ENCODE measurements around the gene BMF. TPM values are rescaled to one million over a fixed set of nuclear protein-coding genes. Genes with fewer than 3 reads are reported as not detected.
A peak's percentile ranks its signal among the peaks of the same experiment; 100 is the strongest.

Gene BMF
- total RNA-seq, 1 experiment from 2014 or later: 12.1 TPM

DNA sequence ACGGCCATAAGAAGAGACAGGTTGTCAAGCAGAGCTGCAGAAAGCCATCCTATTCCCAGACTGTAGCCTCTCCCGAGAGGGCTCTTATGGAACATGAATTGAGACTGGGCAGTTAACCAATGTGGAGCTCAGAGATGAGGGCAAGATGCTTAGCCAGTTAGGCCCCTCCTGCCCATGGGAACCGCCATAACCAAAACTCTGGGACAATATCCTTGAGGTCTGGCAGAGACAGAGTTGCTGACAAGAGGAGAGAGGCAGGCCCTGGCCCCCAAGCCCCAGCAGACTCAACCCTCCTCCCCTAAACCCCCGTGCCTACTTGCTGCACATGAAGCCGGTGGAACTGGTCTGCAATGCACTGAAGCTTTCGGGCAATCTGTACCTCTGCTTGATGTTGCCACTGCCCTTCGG is 4.8 kb downstream of the BMF start:
- no peak for DNase-seq (ENCODE audit: low read depth)

DNA sequence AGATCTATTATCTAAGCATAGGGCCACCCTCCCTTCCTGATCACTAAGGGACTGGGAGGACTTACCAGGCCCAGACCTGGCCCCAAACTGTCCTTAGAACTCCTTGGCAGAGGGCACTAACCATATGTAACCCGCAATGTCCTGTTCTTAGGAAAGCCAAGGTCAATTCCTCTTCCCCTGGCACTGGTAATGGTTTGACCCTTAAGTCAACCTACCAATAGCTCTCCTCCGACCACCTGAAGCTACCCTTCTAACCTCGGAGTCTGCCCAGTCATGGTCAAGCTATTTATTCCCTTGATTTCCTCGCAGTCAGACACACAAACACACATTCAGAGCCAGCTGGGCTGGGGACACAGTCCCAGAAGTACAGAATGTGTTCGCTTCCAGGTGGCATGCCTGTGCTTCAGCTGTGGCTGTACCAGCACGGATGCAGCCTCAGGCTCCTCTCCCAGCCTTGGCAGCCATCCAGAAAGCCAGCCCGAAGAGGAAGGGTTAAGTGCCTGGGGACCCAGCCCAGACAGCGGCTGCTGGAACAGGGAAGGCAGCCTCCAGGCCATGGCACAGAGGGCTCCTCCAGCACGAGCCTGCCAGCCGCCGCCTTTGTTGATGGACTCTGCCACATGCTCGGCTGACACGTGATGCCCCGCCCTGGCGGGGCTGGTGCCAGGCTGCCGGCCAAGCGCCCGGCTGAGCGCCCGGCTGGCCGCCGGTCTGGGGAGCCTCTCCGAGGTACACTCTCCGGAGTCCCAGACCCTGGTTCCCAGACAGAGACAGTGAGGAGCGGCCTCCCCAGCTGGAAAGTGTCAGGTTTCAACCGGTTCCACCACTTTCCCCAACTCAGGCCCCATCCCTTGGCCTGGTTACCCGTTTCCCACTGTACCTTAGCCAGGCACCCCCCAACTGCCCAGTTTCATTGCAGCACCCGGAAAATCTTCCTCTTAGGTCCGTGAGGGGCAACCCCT is 5.5 kb downstream of the BMF start:
- DNase-seq (ENCODE audit: low read depth): peak; percentile 89

- DNase-seq (ENCODE audit: low read depth): no peak
These were observed 7.5 kb downstream of the BMF start for GRCh38 chr15:40100947-40101905.

GRCh38 chr15:40100123-40100946 is 8.3 kb downstream of the BMF start:
- peak; percentile 63 for DNase-seq (ENCODE audit: low read depth)

DNA sequence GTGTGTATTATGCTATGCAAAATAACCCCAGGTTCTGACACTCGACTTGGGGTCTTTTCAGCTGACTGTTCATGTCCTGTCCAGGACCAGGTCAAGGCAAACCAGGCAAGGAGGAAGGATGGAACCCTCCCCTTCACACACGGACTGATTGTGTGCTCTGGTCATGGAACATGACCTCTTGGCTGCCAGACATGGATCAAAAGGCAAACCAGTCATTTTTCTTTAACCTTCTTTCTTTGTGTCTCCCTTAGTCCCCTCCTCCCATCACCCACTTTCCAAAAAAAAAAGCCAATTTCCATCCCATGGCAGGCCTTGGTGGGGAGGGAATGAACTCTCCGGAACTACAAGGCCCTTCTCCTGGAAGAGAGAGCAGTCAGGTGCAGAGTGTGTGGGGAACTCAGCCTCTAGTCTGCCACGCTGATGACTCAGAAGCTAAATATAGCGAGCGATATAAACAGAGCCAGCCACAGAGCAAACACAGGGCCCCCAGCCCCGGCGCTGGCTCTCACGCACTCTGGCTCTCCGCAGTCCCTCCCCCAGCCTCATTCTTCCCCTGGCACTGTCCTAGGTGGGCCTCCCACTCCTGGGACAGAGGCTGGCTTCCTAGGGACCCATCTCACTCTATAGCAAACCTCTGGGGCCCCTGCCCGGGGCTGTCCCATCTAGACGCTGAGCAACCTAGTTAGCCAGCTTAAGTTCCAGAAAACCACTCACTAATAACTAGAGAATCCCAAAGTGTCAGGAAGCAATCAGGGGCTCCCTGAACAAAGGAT is 10.0 kb downstream of the BMF start:
- DNase-seq (ENCODE audit: low read depth): peak; percentile 94

DNA sequence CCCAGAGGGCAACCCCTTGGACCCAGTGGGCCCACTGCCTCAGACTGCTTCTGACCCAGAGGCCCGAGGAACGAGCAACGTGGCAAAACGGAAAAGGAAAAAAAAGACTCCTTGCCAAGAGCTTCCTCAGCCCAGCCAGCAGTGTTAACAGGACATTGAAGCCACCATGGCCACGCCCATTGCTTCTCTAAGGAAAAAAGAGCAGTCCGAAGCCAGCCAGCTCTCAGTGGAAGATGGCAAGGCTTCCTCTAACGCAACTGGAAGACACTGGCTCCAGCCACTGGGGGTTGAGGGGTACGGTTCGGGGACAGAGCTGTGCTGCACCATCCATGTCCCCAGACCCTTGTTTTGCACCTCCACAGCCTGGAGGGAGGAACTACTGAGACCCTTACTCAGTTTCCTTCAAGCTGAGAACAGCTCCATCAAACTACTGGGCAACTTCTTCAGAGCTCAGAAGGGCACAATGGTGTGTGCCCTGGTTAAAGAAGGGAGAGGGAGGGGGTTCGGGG is 10.7 kb downstream of the BMF start:
- DNase-seq (ENCODE audit: low read depth): no peak

DNA sequence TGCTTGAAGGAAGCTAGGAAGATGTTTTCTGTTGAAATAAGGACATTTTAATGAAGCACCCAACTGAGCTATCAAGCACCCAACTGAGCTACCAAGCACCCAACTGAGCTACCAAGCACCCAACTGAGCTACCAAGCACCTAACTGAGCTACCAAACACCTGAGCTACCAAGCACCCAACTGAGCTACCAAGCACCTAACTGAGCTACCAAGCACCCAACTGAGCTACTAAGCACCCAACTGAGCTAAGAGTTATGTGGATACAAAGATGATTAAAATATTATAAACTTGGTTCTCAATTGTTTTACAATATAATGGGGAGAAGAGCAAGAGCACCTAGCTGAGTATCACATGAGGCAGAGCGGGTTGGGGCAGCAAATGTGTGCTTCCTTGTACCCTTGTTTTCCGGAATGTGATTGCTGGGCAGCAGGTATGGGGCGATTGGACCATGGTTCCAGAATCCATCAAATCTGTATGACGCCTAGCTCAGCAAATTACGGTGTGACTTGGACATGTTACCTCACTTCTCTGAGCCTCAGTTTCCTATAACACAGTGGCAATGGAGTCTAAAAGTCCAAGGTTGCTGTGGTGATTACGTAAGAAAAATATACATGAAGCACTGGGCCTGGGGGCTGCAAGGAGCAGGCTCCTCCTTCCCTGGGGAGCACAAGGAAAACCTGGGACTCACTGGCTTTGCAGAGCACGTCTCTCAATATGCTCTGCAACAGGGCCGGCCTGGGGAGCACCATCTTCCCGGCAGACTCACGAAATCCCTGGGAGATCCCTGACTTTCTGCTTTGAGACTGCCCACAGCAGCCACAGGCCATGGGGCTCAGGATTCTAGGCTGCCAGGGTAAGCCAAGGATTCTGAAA is 11.3 kb downstream of the BMF start:
- no peak for DNase-seq (ENCODE audit: low read depth)

GRCh38 chr15:40096094-40096891 is 12.4 kb downstream of the BMF start:
- no peak for DNase-seq (ENCODE audit: low read depth)

GRCh38 chr15:40095371-40096093 is 13.1 kb downstream of the BMF start:
- no peak for DNase-seq (ENCODE audit: low read depth)

- DNase-seq (ENCODE audit: low read depth): no peak
These were observed 14.5 kb downstream of the BMF start for GRCh38 chr15:40094156-40094555.

- DNase-seq (ENCODE audit: low read depth): peak; percentile 82
These were observed 15.5 kb downstream of the BMF start for GRCh38 chr15:40092979-40093869.

- peak; percentile 86 for DNase-seq (ENCODE audit: low read depth)
These were observed 16.3 kb downstream of the BMF start for GRCh38 chr15:40092256-40092978.

DNA sequence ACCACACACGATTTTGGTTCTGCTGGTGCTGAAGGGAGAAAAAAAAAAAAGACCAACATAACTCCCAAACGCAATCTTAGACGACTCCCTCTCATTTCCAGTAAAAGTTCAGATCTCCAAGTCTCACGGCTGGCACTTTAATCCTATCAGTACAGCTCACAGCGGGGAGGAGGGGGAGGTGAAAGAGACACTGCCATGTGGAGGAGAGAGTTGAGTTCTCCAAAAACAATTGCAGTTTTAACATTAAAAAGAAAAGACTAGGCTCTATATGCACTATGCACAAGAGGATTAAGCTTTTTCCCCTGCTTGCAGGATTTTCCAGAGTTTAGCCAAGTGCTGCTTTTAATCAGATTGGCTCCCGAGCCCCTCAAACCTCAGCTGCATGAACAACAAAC is 16.8 kb downstream of the BMF start:
- no peak for DNase-seq (ENCODE audit: low read depth)

GRCh38 chr15:40090774-40091455 is 17.8 kb downstream of the BMF start:
- no peak for DNase-seq (ENCODE audit: low read depth)

DNA sequence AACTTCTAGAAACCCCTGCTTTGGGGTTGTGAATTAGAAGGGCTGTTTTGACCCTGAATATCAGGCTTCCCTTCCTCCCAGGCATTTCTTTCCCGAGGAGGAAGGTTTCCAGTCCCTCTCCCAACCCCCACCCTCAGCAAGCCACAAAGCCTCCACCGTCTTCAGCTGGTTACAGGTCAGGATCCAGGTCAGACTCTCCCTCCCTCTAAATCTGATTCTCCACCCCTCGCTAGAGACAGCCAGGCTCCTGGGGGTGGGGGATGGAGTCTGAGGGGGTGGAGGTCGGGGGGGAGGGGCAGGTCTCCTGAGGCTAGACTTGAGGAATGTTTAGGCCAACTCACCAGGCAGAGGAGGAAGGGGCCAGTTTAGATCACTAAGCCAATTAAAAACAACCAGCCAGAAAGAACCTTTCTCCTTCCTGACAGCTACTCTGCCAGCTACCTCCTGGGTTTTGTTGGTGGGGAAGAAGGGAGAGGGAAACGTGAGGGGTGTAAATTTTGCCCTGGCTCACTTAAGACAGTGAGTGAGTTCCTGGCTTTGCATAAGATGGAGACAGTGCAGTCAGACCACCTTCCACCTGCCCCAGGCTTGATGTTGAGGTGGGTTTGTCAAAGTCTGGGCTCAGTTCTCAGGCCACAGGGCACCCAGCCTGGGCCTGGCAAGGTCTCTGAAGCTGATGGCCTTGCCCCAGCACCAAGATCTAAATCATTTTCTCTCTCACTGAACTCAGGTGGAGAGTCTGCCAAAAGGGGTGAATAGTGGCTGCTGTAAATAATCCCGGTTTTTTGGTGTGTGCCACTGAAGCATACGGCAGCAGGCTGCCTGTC is 19.5 kb downstream of the BMF start:
- DNase-seq (ENCODE audit: low read depth): peak; percentile 77

All from M059J (cell line).